Adipose tissue (tissue), 3 donors: ENCODE data around the gene TCAIM. TPM values are rescaled to one million over a fixed set of nuclear protein-coding genes. Genes with fewer than 3 reads are reported as not detected.

Experiments
- H3K27ac ChIP-seq: one replicate; pipeline ENCODE4 v1.5.1; 2013; ENCODE audit warnings: low read depth, low read length
- WGBS, 3 donors: extraction: QIAGEN DNeasy Blood & Tissue Kit; methylation state at CpG; one replicate each; pipeline ENCODE4 v1.1.7; 2013; 5-methylcytosine and 5-hydroxymethylcytosine counted together
- polyA plus RNA-seq, 3 donors: library from polyadenylated mRNA; stranded (reverse); fragments of 200-250 nt; gene quantifications; one replicate each; pipeline ENCODE4 v1.2.3, GENCODE V29; 2013
- donor health status: healthy with polysubstance abuse.
- donor health status: Bipolar disorder and iron deficiency.
- donor health status: healthy.

The TCAIM gene
- polyA plus RNA-seq, 3 donors: 7.6 to 14.1 (median 12.7) TPM

GRCh38 chr3:44429459-44429858 lies 90.9 kb downstream of the TCAIM start:
- 88 to 91% (median 89%) methylated on average over 6 of the region's 6 CpGs for WGBS, 3 donors
- H3K27ac ChIP-seq: no peak overlapping the region

- 52 to 73% (median 63%) methylated on average over 4 of the region's 4 CpGs for WGBS, 3 donors
- H3K27ac ChIP-seq: no peak overlapping the region
Observed at GRCh38 chr3:44430466-44430865, 91.9 kb downstream of the TCAIM start.

GRCh38 chr3:44434834-44435510 lies 96.4 kb downstream of the TCAIM start:
- no peak overlapping the region for H3K27ac ChIP-seq
- WGBS, 3 donors: 56 to 84% (median 83%) methylated on average over 5 of the region's 5 CpGs

GRCh38 chr3:44436181-44436580 lies 97.6 kb downstream of the TCAIM start:
- WGBS, 3 donors: 89 to 96% (median 93%) methylated on average over 1 of the region's 1 CpG

GRCh38 chr3:44437800-44438199 lies 99.2 kb downstream of the TCAIM start:
- H3K27ac ChIP-seq: no peak overlapping the region
- 78 to 94% (median 82%) methylated on average over 7 of the region's 7 CpGs for WGBS, 3 donors

More at GRCh38 chr3:44436181-44436580, 97.6 kb downstream of the TCAIM start:
- no peak overlapping the region for H3K27ac ChIP-seq

GRCh38 chr3:44439499-44440295 lies 101.1 kb downstream of the TCAIM start:
- H3K27ac ChIP-seq: peak overlapping the region; percentile 88
- 6 to 26% (median 11%) methylated on average over 7 of the region's 7 CpGs for WGBS, 3 donors

GRCh38 chr3:44442596-44443309 lies 104.2 kb downstream of the TCAIM start:
- H3K27ac ChIP-seq: no peak overlapping the region
- WGBS, 3 donors: 58 to 67% (median 66%) methylated on average over 2 of the region's 2 CpGs

GRCh38 chr3:44444437-44444836 lies 105.9 kb downstream of the TCAIM start:
- WGBS, 3 donors: 90 to 100% (median 95%) methylated on average over 2 of the region's 2 CpGs
- H3K27ac ChIP-seq: no peak overlapping the region

- H3K27ac ChIP-seq: no peak overlapping the region
- 90 to 94% (median 94%) methylated on average over 7 of the region's 7 CpGs for WGBS, 3 donors
Observed at GRCh38 chr3:44444896-44445691, 106.5 kb downstream of the TCAIM start.

GRCh38 chr3:44445786-44446185 lies 107.2 kb downstream of the TCAIM start:
- no peak overlapping the region for H3K27ac ChIP-seq
- WGBS, 3 donors: 98 to 99% (median 99%) methylated on average over 5 of the region's 5 CpGs

GRCh38 chr3:44446929-44447328 lies 108.4 kb downstream of the TCAIM start:
- H3K27ac ChIP-seq: no peak overlapping the region
- WGBS, 3 donors: 95 to 98% (median 96%) methylated on average over 5 of the region's 5 CpGs

- 94 to 98% (median 96%) methylated on average over 3 of the region's 3 CpGs for WGBS, 3 donors
- no peak overlapping the region for H3K27ac ChIP-seq
Observed at GRCh38 chr3:44451441-44451840, 112.9 kb downstream of the TCAIM start.

GRCh38 chr3:44454258-44454657 lies 115.7 kb downstream of the TCAIM start:
- H3K27ac ChIP-seq: no peak overlapping the region
- WGBS, 3 donors: 89 to 96% (median 96%) methylated on average over 4 of the region's 4 CpGs

- 97 to 98% (median 97%) methylated on average over 10 of the region's 10 CpGs for WGBS, 3 donors
- no peak overlapping the region for H3K27ac ChIP-seq
Observed at GRCh38 chr3:44455318-44455717, 116.8 kb downstream of the TCAIM start.

Other genes with a start within 250 kb of the TCAIM start
- gene TOPAZ1, start 96.9 kb upstream of the TCAIM start, polyA plus RNA-seq: not detected
- 1 to 10 TPM; 2.2 to 5.8 (median 2.8) TPM for gene ZNF445, start 138.9 kb downstream of the TCAIM start, polyA plus RNA-seq
- gene ZKSCAN7, start 216.4 kb downstream of the TCAIM start, polyA plus RNA-seq: 1 to 10 TPM; 1.6 to 3.3 (median 1.8) TPM
- gene ZNF660, start 246.2 kb downstream of the TCAIM start, polyA plus RNA-seq: 1 to 10 TPM in 1 of 3 donors, under 1 TPM in 2; 0.58 to 1.3 (median 0.70) TPM